K562 (cell line): ENCODE results near the gene G6PC1. TPM values are rescaled to one million over a fixed set of nuclear protein-coding genes. Genes with fewer than 3 reads are reported as not detected.

Experiments used
- ATAC-seq: fragments of 200-7000 bp; cut with Tn5 transposase; 3 replicates; pipeline ENCODE4 v1.9.1; 2020; ENCODE audit warnings: moderate library complexity
- BruUV-seq: library from RNA; stranded (reverse); fragments of 400-500 nt; replicated peaks from 2 replicates; lab custom pipeline; 2021; lab: Mats Ljungman, UMichigan
- CTCF ChIA-PET: fragments of 300-600 bp; formaldehyde crosslinking; extraction: SDS; loops from one replicate; lab custom pipeline; 2021; ENCODE audit warnings: low intra/inter-chr PET ratio; lab: Yijun Ruan, JAX
- POLR2A ChIA-PET: fragments of 300-600, 350-650 bp; sonication (Branson Sonifier 250); formaldehyde crosslinking; extraction: SDS; loops from one replicate; lab custom pipeline; 2021; ENCODE audit warnings: antibody characterized with exemption, inconsistent platforms; lab: Yijun Ruan, JAX
- DNase-seq, 4 experiments: peaks; one replicate each; pipeline versions ENCODE4 v3.0.0 to v3.0.0-alpha.2; 2011 to 2018; ENCODE audit warnings: low spot score in 3 of 4, mixed read lengths in 3 of 4; ENCODE audit errors: extremely low read depth in 1 of 4
- FAIRE-seq: peaks from 2 replicates; lab custom pipeline; 2011; peaks lifted over from hg19 to GRCh38; lab: Jason Lieb, UNC
- H2AFZ ChIP-seq: 2 replicates; pipeline ENCODE4 v1.6.0; 2011; ENCODE audit warnings: low read depth, low read length, control low read depth, inconsistent platforms
- H3K27ac ChIP-seq: fragments of 200-600 bp; 3 replicates; pipeline ENCODE4 v1.8.0; 2011; ENCODE audit warnings: low read depth, mild to moderate bottlenecking, control low read depth, inconsistent platforms, low read length, moderate library complexity, mixed read lengths; ENCODE audit errors: extremely low read depth
- H3K27me3 ChIP-seq, 2 experiments: fragments of 300-600 bp in 1 of 2; 2 replicates in 1 of 2; 3 replicates in 1 of 2; pipeline versions ENCODE4 v1.6.0 to v1.8.0; 2011; ENCODE audit warnings: inconsistent platforms in 2 of 2, low read length in 2 of 2, mild to moderate bottlenecking in 1 of 2, mixed read lengths in 1 of 2, moderate library complexity in 1 of 2; ENCODE audit not compliant: control insufficient read depth in 2 of 2, insufficient read depth in 2 of 2
- H3K36me3 ChIP-seq: fragments of 300-600 bp; 3 replicates; pipeline ENCODE4 v1.8.0; 2011; ENCODE audit warnings: mild to moderate bottlenecking, low read length, inconsistent platforms; ENCODE audit not compliant: control insufficient read depth, insufficient read depth
- H3K4me1 ChIP-seq, 2 experiments: fragments of 200-600 bp in 1 of 2; replicated peaks in 1 of 2; 2 replicates in 1 of 2; 3 replicates in 1 of 2; pipeline versions ENCODE4 v1.5.1 to v1.8.0; 2011; ENCODE audit warnings: inconsistent platforms in 2 of 2, low read length in 2 of 2, mild to moderate bottlenecking in 1 of 2, mixed read lengths in 1 of 2, moderate library complexity in 1 of 2; ENCODE audit not compliant: control insufficient read depth in 2 of 2, insufficient read depth in 2 of 2
- H3K4me2 ChIP-seq: 2 replicates; pipeline ENCODE4 v1.6.1; 2011; ENCODE audit warnings: low read length, control low read depth, inconsistent platforms, mixed read lengths; ENCODE audit not compliant: insufficient read depth
- H3K4me3 ChIP-seq: fragments of 200-600 bp; sonication (generic), shearing (Covaris generic); 2 replicates; pipeline ENCODE4 v1.5.1; 2016; ENCODE audit warnings: control low read depth, inconsistent platforms
- H3K79me2 ChIP-seq: fragments of 200-600 bp; 3 replicates; pipeline ENCODE4 v1.8.0; 2011; ENCODE audit warnings: low read length, inconsistent platforms; ENCODE audit not compliant: control insufficient read depth, insufficient read depth
- H3K9ac ChIP-seq, 2 experiments: 2 replicates each; pipeline versions ENCODE4 v1.6.0 to v1.6.1; 2011; ENCODE audit warnings: low read depth in 2 of 2, low read length in 2 of 2, control low read depth in 1 of 2, inconsistent platforms in 1 of 2, mild to moderate bottlenecking in 1 of 2, mixed read lengths in 1 of 2; ENCODE audit not compliant: insufficient read depth in 1 of 2
- H3K9me1 ChIP-seq: one replicate; pipeline ENCODE4 v1.6.0; 2011; ENCODE audit warnings: inconsistent platforms, mild to moderate bottlenecking, low read length, moderate library complexity; ENCODE audit not compliant: control insufficient read depth, insufficient read depth
- H3K9me3 ChIP-seq: replicated peaks from 2 replicates; pipeline ENCODE4 v1.5.1; 2011; ENCODE audit warnings: low read depth, low read length, inconsistent platforms; ENCODE audit not compliant: control insufficient read depth, insufficient read depth
- H4K20me1 ChIP-seq: replicated peaks from 2 replicates; pipeline ENCODE4 v1.6.1; 2011; ENCODE audit warnings: low read length, inconsistent platforms, mixed read lengths; ENCODE audit not compliant: control insufficient read depth, insufficient read depth
- CEBPB ChIP-seq: fragments of 450-650 bp; IDR thresholded peaks from 2 replicates; pipeline ENCODE4 v1.6.1; 2016; ENCODE audit warnings: missing genetic modification characterization, missing compliant biosample characterization
- RNF2 ChIP-seq: sonication (generic); IDR thresholded peaks from 2 replicates; pipeline ENCODE4 v1.6.1; 2016
- SPI1 ChIP-seq: IDR thresholded peaks from 2 replicates; pipeline ENCODE4 v1.6.1; 2011; ENCODE audit warnings: low read depth, low read length, control low read depth, borderline replicate concordance
- ZNF316 ChIP-seq: fragments of 450-650 bp; IDR thresholded peaks from 2 replicates; pipeline ENCODE4 v1.6.1; 2016
- WGBS: fragments of 100-300 bp; shearing (Covaris generic); methylation state at CpG from one replicate; pipeline ENCODE4 v1.1.6; 2016; ENCODE audit warnings: low coverage, mixed read lengths; ENCODE audit not compliant: insufficient coverage; ENCODE audit errors: missing lambda C conversion rate; 5-methylcytosine and 5-hydroxymethylcytosine counted together
- in situ Hi-C: fragments of 300-500 bp; cut with MboI; formaldehyde crosslinking; loops from 4 replicates; pipeline ENCODE4 v1.15.0; 2018; ENCODE audit warnings: inconsistent platforms, mixed read lengths
- intact Hi-C: fragments of 100-400 bp; cut with micrococcal nuclease; formaldehyde crosslinking; loops from 2 replicates; pipeline ENCODE4 v1.14.2; 2022
- polyA plus RNA-seq, 8 experiments: library from polyadenylated mRNA; depleted of rRNA in 4 of 8; stranded (reverse) in 5 of 8; unstranded in 3 of 8; fragments of >200 nt; fragmentation: Nextera tagmentation in 2 of 8; fragmentation: Illumina TruSeq in 1 of 8; extraction: Ambion mirVana in 2 of 8; extraction: Trizol in 1 of 8; gene quantifications; 2 replicates each; pipeline versions ENCODE4 v1.2.1 to v1.2.3, GENCODE V29; 2011 to 2014; ENCODE audit warnings: inconsistent platforms in 1 of 8, missing spikeins in 1 of 8
- total RNA-seq, 7 experiments: library from RNA; depleted of rRNA in 6 of 7; stranded (reverse); fragments of >200 nt in 6 of 7; fragmentation: Illumina TruSeq in 2 of 7; extraction: Trizol in 2 of 7; gene quantifications; 2 replicates each; pipeline versions ENCODE4 v1.2.1 to v1.2.3, GENCODE V29; 2011 to 2021; ENCODE audit warnings: low replicate concordance in 1 of 7
- TF ChIP-seq, protein P1 (sequence below): fragments of 450-650 bp; IDR thresholded peaks from 2 replicates; pipeline ENCODE4 v1.6.1; 2016; ENCODE audit warnings: low read depth
- TF ChIP-seq, protein P2 (sequence below): fragments of 250-450 bp; sonication (Bioruptor Pico); IDR thresholded peaks from 2 replicates; pipeline ENCODE4 v1.6.1; 2021; ENCODE audit warnings: mild to moderate bottlenecking

G6PC1 gene
- total and polyA plus RNA-seq, 9 of the 15 experiments (the other 6 are each of a cell fraction or from before 2014, with no cell fraction given): not detected

DNA sequence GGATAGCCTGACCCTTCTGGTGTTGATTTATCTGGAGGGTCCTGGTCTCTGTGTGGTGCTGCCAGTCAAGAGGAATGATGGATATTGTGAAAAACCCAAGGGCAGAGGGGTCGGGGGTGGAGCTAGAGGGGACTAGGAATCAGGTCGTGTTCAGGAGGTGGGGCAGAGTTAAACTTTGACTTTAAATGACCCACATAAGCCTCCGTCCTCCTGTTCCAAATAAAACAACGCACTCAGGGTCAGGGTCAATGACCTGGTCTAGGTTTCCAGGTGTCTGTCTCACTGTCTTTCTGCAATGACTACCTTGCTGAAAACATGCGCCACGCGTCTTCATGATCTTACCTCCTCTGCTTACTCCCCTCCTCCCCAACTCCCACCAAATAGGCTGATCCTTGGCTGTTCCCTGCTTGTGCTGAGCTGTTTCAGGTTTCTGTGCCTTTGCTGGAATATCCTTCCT lies 34.9 kb upstream of the G6PC1 start:
- FAIRE-seq (no peak), ATAC-seq (no peak), DNase-seq (no peak)
- no peak overlapping the region; a peak in 1 of 4 replicates for H3K9ac ChIP-seq
- no peaks in the 10 kb centered on the region for H3K79me2 ChIP-seq
- 0 out of 2 replicates have a peak, but pooled peaks cover 1% of the 10 kb centered on the region for H3K9me3 ChIP-seq
- in situ Hi-C loops: no loop called here
- POLR2A ChIA-PET: interaction anchor here (1.0 to 2.0 kb wide), 2 partner anchors 10 to 20 kb away, joined by 3 to 6 read pairs; no protein-coding TSS in a partner anchor
- TF ChIP-seq SPI1 (no peak), ZNF316 (no peak), RNF2 (no peak), CEBPB (tag) (no peak)
- TF ChIP-seq, protein P1, sequence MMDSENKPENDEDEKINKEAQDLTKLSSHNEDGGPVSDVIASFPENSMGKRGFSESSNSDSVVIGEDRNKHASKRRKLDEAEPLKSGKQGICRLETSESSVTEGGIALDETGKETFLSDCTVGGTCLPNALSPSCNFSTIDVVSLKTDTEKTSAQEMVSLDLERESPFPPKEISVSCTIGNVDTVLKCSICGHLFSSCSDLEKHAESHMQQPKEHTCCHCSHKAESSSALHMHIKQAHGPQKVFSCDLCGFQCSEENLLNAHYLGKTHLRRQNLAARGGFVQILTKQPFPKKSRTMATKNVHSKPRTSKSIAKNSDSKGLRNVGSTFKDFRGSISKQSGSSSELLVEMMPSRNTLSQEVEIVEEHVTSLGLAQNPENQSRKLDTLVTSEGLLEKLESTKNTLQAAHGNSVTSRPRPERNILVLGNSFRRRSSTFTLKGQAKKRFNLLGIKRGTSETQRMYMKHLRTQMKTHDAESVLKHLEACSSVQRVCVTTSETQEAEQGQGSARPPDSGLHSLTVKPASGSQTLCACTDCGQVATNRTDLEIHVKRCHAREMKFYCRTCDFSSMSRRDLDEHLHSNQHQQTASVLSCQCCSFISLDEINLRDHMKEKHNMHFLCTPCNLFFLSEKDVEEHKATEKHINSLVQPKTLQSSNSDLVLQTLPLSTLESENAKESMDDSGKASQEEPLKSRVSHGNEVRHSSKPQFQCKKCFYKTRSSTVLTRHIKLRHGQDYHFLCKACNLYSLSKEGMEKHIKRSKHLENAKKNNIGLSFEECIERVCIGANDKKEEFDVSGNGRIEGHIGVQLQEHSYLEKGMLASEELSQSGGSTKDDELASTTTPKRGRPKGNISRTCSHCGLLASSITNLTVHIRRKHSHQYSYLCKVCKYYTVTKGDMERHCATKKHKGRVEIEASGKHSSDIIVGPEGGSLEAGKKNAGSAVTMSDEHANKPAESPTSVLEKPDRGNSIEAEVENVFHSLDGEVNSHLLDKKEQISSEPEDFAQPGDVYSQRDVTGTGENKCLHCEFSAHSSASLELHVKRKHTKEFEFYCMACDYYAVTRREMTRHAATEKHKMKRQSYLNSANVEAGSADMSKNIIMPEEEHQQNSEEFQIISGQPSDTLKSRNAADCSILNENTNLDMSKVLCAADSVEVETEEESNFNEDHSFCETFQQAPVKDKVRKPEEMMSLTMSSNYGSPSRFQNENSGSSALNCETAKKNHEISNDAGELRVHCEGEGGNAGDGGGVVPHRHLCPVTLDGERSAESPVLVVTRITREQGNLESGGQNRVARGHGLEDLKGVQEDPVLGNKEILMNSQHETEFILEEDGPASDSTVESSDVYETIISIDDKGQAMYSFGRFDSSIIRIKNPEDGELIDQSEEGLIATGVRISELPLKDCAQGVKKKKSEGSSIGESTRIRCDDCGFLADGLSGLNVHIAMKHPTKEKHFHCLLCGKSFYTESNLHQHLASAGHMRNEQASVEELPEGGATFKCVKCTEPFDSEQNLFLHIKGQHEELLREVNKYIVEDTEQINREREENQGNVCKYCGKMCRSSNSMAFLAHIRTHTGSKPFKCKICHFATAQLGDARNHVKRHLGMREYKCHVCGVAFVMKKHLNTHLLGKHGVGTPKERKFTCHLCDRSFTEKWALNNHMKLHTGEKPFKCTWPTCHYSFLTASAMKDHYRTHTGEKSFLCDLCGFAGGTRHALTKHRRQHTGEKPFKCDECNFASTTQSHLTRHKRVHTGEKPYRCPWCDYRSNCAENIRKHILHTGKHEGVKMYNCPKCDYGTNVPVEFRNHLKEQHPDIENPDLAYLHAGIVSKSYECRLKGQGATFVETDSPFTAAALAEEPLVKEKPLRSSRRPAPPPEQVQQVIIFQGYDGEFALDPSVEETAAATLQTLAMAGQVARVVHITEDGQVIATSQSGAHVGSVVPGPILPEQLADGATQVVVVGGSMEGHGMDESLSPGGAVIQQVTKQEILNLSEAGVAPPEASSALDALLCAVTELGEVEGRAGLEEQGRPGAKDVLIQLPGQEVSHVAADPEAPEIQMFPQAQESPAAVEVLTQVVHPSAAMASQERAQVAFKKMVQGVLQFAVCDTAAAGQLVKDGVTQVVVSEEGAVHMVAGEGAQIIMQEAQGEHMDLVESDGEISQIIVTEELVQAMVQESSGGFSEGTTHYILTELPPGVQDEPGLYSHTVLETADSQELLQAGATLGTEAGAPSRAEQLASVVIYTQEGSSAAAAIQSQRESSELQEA: peak; percentile 35; the same call in 1 of the 2 replicates
- TF ChIP-seq, protein P2, sequence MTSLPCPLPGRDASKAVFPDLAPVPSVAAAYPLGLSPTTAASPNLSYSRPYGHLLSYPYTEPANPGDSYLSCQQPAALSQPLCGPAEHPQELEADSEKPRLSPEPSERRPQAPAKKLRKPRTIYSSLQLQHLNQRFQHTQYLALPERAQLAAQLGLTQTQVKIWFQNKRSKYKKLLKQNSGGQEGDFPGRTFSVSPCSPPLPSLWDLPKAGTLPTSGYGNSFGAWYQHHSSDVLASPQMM (CRISPR knock-in tag): no peak
- no TSS peak for BruUV-seq
- peaks cover 0 to 5% of the 10 kb centered on the region in 2 experiments; a peak in 1 of 5 replicates for H3K4me1 ChIP-seq
- H4K20me1 ChIP-seq: no peaks in the 10 kb centered on the region
- no peak overlapping the region for H3K27ac ChIP-seq
- CTCF ChIA-PET: no interaction called here
- H3K4me3 ChIP-seq: no peak overlapping the region
- WGBS: 11% methylated on average over 7 of the region's 7 CpGs
- no peak overlapping the region for H3K4me2 ChIP-seq
- no peak overlapping the region for H2AFZ ChIP-seq
- no peaks in the 10 kb centered on the region for H3K36me3 ChIP-seq
- H3K9me1 ChIP-seq: no peaks in the 10 kb centered on the region
- intact Hi-C loops: no loop called here
- H3K27me3 ChIP-seq: peaks cover 19 to 41% of the 10 kb centered on the region in 2 experiments; a peak in 4 of 5 replicates
